NCI-H187 treated with DMSO at 0.1 percent for 48 hours (cell line): Measurements from ENCODE around the gene SPRY4.
A peak's percentile ranks its signal among the peaks of the same experiment; 100 is the strongest.
"Not testable (repeated sequence)": the region's sequence is repeated elsewhere in the genome, so short reads cannot be mapped to it uniquely, and the experiment has no call there.

Experiments
- DNase-seq: peaks from one replicate; lab custom pipeline; 2025; lab: John Stamatoyannopoulos, UW

SPRY4 gene

GRCh38 chr5:142324871-142325724 is at the start of gene SPRY4:
Gene SPRY4 (minus strand): TSS chr5:142325021. CDS start chr5:142315108, 9,913 bp downstream.
- peak; percentile 82 for DNase-seq

- DNase-seq: no peak
These were observed 43.7 kb upstream of the SPRY4 start for GRCh38 chr5:142368529-142368928.

- DNase-seq: no peak
These were observed 41.2 kb upstream of the SPRY4 start for GRCh38 chr5:142366007-142366406.

- DNase-seq: no peak
These were observed 39.7 kb upstream of the SPRY4 start for GRCh38 chr5:142364251-142365145.

GRCh38 chr5:142363619-142363963 is 38.8 kb upstream of the SPRY4 start:
- DNase-seq: no peak

- DNase-seq: not testable (repeated sequence)
These were observed 37.4 kb upstream of the SPRY4 start for GRCh38 chr5:142362193-142362592.

- no peak for DNase-seq
These were observed 35.8 kb upstream of the SPRY4 start for GRCh38 chr5:142360607-142361120.

- DNase-seq: no peak
These were observed 35.3 kb upstream of the SPRY4 start for GRCh38 chr5:142360051-142360498.

- no peak for DNase-seq
These were observed 33.8 kb upstream of the SPRY4 start for GRCh38 chr5:142358648-142359047.

- DNase-seq: no peak
These were observed 33.3 kb upstream of the SPRY4 start for GRCh38 chr5:142358121-142358520.

GRCh38 chr5:142357469-142358090 is 32.8 kb upstream of the SPRY4 start:
- DNase-seq: no peak

GRCh38 chr5:142356716-142357468 is 32.1 kb upstream of the SPRY4 start:
- DNase-seq: no peak

- DNase-seq: no peak
These were observed 31.5 kb upstream of the SPRY4 start for GRCh38 chr5:142356349-142356715.

- DNase-seq: no peak
These were observed 28.3 kb upstream of the SPRY4 start for GRCh38 chr5:142353071-142353472.

- DNase-seq: no peak
These were observed 25.2 kb upstream of the SPRY4 start for GRCh38 chr5:142350021-142350420.

- no peak for DNase-seq
These were observed 21.9 kb upstream of the SPRY4 start for GRCh38 chr5:142346706-142347105.

GRCh38 chr5:142344915-142345314 is 20.1 kb upstream of the SPRY4 start:
- not testable (repeated sequence) for DNase-seq

- no peak for DNase-seq
These were observed 18.7 kb upstream of the SPRY4 start for GRCh38 chr5:142343531-142343930.

- DNase-seq: no peak
These were observed 17.5 kb upstream of the SPRY4 start for GRCh38 chr5:142342128-142342981.

- DNase-seq: no peak
These were observed 15.0 kb upstream of the SPRY4 start for GRCh38 chr5:142339781-142340180.

GRCh38 chr5:142334538-142334937 is 9.7 kb upstream of the SPRY4 start:
- DNase-seq: no peak
